ENCODE results near the gene ITM2C.

- no peak for TF ChIP-seq POLR2A (IDR thresholded peaks at IDR 0.05; ENCODE audit: low read length)
- no peak for TF ChIP-seq GATA1 (IDR thresholded peaks at IDR 0.05; ENCODE audit: low read depth, low read length)
Measured at GRCh38 chr2:230865307-230865765, 594 bp downstream of the ITM2C start.

All from erythroblast (primary cell).